Measurements from ENCODE around the gene PRKCA.

GRCh38 chr17:66373944-66374817, 71.8 kb downstream of the PRKCA start:
- TF ChIP-seq CTCF (IDR thresholded peaks at IDR 0.05) (no peak), POLR2A (IDR thresholded peaks at IDR 0.05) (no peak)

Data from prostate gland (tissue), 2 donors.